Transverse colon (tissue), 4 donors: ENCODE results near the gene MRPS33.

ENCODE experiments used
- CTCF ChIP-seq, 5 experiments: fragments of 200-600 bp in 3 of 5; fragments of 450-650 bp in 2 of 5; sonication (generic) in 3 of 5; IDR thresholded peaks; 1 replicate in 2 of 5; 2 replicates in 3 of 5; pipeline ENCODE4 v1.5.1; 2016 to 2017; ENCODE audit warnings: antibody characterized with exemption in 5 of 5, inconsistent platforms in 3 of 5, mild to moderate bottlenecking in 2 of 5, moderate library complexity in 1 of 5
- EP300 ChIP-seq: sonication (generic); formaldehyde crosslinking; IDR thresholded peaks from one replicate; pipeline ENCODE4 v1.6.1; 2017; ENCODE audit warnings: antibody characterized with exemption, low read depth
- POLR2A ChIP-seq: fragments of 450-650 bp; IDR thresholded peaks from one replicate; pipeline ENCODE4 v1.6.1; 2016; ENCODE audit warnings: antibody characterized with exemption, mild to moderate bottlenecking, moderate library complexity
- POLR2AphosphoS5 ChIP-seq, 3 donors: sonication (generic); formaldehyde crosslinking; IDR thresholded peaks; one replicate each; pipeline ENCODE4 v1.6.1; 2016; ENCODE audit warnings: antibody characterized with exemption in 3 of 3

DNA sequence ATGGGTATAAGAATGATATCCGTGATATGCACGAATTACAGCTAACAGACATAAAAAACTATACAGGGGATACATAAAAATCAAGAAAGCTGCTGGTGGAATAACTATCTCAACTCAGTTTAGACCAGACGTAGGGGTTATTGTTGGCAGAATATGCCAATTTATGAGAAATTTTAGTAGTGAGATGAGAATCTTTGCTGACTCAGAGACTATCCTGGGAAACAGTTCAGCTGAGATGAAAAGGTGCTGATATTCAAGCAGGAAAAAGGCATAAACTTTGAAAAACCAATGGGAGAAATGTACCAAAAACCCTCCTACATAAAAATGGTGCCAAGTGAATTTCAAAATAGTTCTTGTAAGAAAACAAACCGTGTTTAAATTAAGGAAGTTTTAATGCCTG, 3.3 kb downstream of the MRPS33 start:
- TF ChIP-seq CTCF (IDR thresholded peaks at IDR 0.05) = no peak
- TF ChIP-seq POLR2AphosphoS5 (IDR thresholded peaks at IDR 0.05) = no peak
- no peak for TF ChIP-seq POLR2A
- TF ChIP-seq EP300 = no peak
